Smooth muscle cell (in vitro differentiated cells): ENCODE measurements around the gene SUGCT. TPM values are rescaled to one million over a fixed set of nuclear protein-coding genes. Genes with fewer than 3 reads are reported as not detected.

Source experiments
- DNase-seq: peaks from one replicate; lab custom pipeline; 2025; ENCODE audit not compliant: unreplicated experiment; lab: John Stamatoyannopoulos, UW
- H2AFZ ChIP-seq: fragments of 200-600 bp; sonication (generic); 2 replicates; pipeline ENCODE4 v1.6.0; 2016; ENCODE audit warnings: antibody characterized with exemption, low read depth, mild to moderate bottlenecking
- H3F3A ChIP-seq: fragments of 200-600 bp; sonication (generic); 2 replicates; pipeline ENCODE4 v1.6.0; 2017; ENCODE audit warnings: antibody characterized with exemption, low read depth
- H3K27ac ChIP-seq: fragments of 200-600 bp; sonication (generic); 2 replicates; pipeline ENCODE4 v1.5.1; 2016; ENCODE audit warnings: low read depth, mild to moderate bottlenecking
- H3K27me3 ChIP-seq: fragments of 200-600 bp; sonication (generic); 2 replicates; pipeline ENCODE4 v1.6.1; 2016; ENCODE audit warnings: low read depth, mild to moderate bottlenecking
- H3K36me3 ChIP-seq: fragments of 200-600 bp; sonication (generic); 2 replicates; pipeline ENCODE4 v1.5.1; 2016; ENCODE audit warnings: low read depth
- H3K4me1 ChIP-seq: fragments of 200-600 bp; sonication (generic); 2 replicates; pipeline ENCODE4 v1.5.1; 2016; ENCODE audit warnings: low read depth
- H3K4me2 ChIP-seq: fragments of 200-600 bp; sonication (generic); 2 replicates; pipeline ENCODE4 v1.6.0; 2016; ENCODE audit warnings: mild to moderate bottlenecking
- H3K4me3 ChIP-seq: fragments of 200-600 bp; sonication (generic); 2 replicates; pipeline ENCODE4 v1.5.1; 2016; ENCODE audit warnings: mild to moderate bottlenecking
- H3K79me2 ChIP-seq: fragments of 200-600 bp; sonication (generic); 2 replicates; pipeline ENCODE4 v1.6.0; 2016; ENCODE audit warnings: low read depth, mild to moderate bottlenecking
- H3K9ac ChIP-seq: fragments of 200-600 bp; sonication (generic); 2 replicates; pipeline ENCODE4 v1.6.0; 2016; ENCODE audit warnings: low read depth
- H3K9me3 ChIP-seq: fragments of 200-600 bp; sonication (generic); replicated peaks from 2 replicates; pipeline ENCODE4 v1.5.1; 2016; ENCODE audit warnings: low read depth
- H4K20me1 ChIP-seq: fragments of 200-600 bp; sonication (generic); 2 replicates; pipeline ENCODE4 v1.6.0; 2016; ENCODE audit warnings: low read depth
- WGBS: methylation state at CpG from one replicate; pipeline ENCODE4 v1.1.7; 2016; ENCODE audit warnings: low lambda C conversion rate; 5-methylcytosine and 5-hydroxymethylcytosine counted together
- polyA plus RNA-seq: library from polyadenylated mRNA; unstranded; fragments of >200 nt; fragmentation: Nextera tagmentation; extraction: Ambion mirVana; gene quantifications from 2 replicates; pipeline ENCODE4 v1.2.1, GENCODE V29; 2016
- total RNA-seq: library from RNA; depleted of rRNA; stranded (reverse); fragments of >200 nt; gene quantifications from 2 replicates; pipeline ENCODE4 v1.2.3, GENCODE V29; 2014
- TF ChIP-seq, protein P1 (sequence below): fragments of 200-600 bp; sonication (generic); IDR thresholded peaks from 2 replicates; pipeline ENCODE4 v1.5.1; 2017; ENCODE audit warnings: borderline replicate concordance, mild to moderate bottlenecking, antibody characterized with exemption; ENCODE audit not compliant: insufficient read depth, poor library complexity, severe bottlenecking

Gene SUGCT
- total and polyA plus RNA-seq, 2 experiments from 2014 or later, result 16.9 to 65.8 TPM

DNA sequence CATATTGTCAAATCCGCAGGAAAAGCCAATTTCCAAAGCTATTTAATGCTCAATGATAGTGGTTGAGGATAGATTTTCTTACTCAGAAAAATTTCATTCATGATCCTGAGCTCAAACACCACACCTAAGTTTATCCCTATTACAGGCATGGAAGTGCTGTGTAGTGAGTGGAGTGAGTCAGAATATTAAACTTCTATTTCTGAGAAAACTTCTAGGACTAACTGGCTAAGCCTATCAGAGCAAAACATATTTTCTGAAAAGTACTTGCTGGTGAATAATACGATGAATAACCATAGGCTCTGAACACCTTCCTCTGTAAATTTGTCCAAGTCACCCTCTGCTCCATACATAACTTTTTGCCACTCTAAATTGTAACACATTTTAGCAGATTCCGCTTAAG is 221.5 kb downstream of the SUGCT start:
- Histone ChIP-seq H3F3A (no peaks in the 10 kb centered on the region), H3K9me3 (no peaks in the 10 kb centered on the region), H3K9ac (no peak overlapping the region), H3K27me3 (no peaks in the 10 kb centered on the region), H3K36me3 (no peaks in the 10 kb centered on the region), H4K20me1 (no peaks in the 10 kb centered on the region), H2AFZ (no peak overlapping the region), H3K4me3 (no peak overlapping the region), H3K27ac (peak overlapping the region; percentile 66), H3K4me2 (peak overlapping the region; percentile 32), H3K79me2 (no peaks in the 10 kb centered on the region), H3K4me1 (no peaks in the 10 kb centered on the region)
- DNase-seq, result no peak
- WGBS, result 81% methylated on average over 3 of the region's 3 CpGs
- TF ChIP-seq, protein P1, sequence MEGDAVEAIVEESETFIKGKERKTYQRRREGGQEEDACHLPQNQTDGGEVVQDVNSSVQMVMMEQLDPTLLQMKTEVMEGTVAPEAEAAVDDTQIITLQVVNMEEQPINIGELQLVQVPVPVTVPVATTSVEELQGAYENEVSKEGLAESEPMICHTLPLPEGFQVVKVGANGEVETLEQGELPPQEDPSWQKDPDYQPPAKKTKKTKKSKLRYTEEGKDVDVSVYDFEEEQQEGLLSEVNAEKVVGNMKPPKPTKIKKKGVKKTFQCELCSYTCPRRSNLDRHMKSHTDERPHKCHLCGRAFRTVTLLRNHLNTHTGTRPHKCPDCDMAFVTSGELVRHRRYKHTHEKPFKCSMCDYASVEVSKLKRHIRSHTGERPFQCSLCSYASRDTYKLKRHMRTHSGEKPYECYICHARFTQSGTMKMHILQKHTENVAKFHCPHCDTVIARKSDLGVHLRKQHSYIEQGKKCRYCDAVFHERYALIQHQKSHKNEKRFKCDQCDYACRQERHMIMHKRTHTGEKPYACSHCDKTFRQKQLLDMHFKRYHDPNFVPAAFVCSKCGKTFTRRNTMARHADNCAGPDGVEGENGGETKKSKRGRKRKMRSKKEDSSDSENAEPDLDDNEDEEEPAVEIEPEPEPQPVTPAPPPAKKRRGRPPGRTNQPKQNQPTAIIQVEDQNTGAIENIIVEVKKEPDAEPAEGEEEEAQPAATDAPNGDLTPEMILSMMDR, result no peak

DNA sequence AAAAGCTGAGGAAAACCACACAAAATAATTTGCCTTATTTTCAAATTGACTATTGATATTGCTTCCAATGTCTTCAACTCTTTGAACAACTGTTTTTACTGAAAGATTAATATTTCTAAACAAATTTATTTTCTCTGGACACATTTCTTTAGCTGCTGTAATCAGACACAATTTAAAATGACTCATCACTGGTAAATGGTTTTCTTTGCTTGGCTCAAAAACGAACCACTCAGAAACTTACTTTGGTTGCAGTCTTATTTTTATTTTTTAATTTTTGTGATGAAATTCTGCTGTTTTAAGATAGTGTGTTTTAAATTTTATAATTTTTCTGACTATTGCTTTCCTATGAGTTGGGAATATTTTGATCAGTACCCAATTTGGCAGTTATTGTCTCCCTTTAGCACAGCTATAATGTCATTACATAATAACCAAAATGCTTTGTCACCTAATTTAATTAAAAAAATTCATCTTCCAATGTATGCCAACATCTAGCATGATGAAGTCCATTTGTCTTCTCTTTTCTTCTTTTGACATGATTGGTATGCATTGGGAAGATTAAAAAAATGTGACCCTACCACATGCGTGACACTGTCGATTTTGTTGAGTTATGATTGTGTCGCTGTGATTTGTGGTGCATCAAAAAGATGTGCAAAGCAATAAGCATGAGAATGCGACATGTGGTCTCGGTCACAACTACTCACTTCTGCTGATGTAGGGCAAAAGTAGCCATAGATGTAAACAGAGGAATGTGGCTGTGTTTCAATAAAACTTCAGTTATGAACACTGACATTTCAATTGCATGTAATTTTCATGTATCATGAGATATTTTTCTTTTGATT is 222.3 kb downstream of the SUGCT start:
- WGBS, result 81% methylated on average over 6 of the region's 6 CpGs
- Histone ChIP-seq H3K4me2 (peak overlapping the region; percentile 32), H3K27me3 (no peaks in the 10 kb centered on the region), H3K27ac (peak overlapping the region; percentile 66), H3F3A (no peaks in the 10 kb centered on the region), H3K9ac (no peak overlapping the region), H3K4me3 (no peak overlapping the region), H3K9me3 (no peaks in the 10 kb centered on the region), H4K20me1 (no peaks in the 10 kb centered on the region), H2AFZ (no peak overlapping the region), H3K36me3 (no peaks in the 10 kb centered on the region), H3K4me1 (no peaks in the 10 kb centered on the region), H3K79me2 (no peaks in the 10 kb centered on the region)
- DNase-seq, result no peak
- TF ChIP-seq, protein P1, result no peak

DNA sequence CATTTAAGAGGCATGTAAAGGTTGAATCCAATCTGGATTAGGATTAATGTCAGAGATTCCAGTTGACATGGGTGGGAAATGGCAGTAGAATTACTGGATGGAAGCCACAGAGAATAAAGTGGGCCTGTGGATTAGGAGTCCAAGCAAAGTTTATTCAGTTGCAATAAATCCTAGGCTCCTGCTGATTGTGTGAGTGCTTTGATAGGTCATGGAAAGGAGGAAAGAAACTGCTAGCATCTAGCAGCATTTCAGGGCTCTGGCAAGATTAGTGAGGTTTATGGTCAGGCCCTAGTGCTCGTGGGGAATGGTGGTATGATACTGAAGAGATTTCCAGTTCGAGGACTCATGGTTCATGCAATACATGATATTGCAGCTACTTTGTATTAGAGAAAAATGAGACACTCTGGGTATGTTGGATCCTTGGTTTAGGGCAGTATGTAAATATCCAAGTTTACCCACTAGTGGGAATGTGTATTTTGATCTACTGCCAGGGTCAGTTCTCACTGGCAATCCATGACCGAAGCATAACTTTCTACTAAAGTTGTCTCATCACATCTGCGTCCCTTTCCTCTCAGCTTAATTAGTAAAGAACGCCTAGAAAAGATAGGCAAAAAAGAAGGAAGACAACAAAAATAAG is 235.0 kb downstream of the SUGCT start:
- no peak overlapping the region for H3K9ac ChIP-seq
- H3K36me3 ChIP-seq, result no peaks in the 10 kb centered on the region
- TF ChIP-seq, protein P1, result no peak
- no peaks in the 10 kb centered on the region for H3K4me1 ChIP-seq
- no peak overlapping the region for H2AFZ ChIP-seq
- H3K4me2 ChIP-seq, result no peak overlapping the region
- DNase-seq, result no peak
- 84% methylated on average over 5 of the region's 5 CpGs for WGBS
- no peak overlapping the region for H3K4me3 ChIP-seq
- H3K27ac ChIP-seq, result no peak overlapping the region
- peaks cover 5% of the 10 kb centered on the region for H3K27me3 ChIP-seq
- H3F3A ChIP-seq, result no peaks in the 10 kb centered on the region
- H3K9me3 ChIP-seq, result no peaks in the 10 kb centered on the region
- H4K20me1 ChIP-seq, result no peaks in the 10 kb centered on the region
- no peaks in the 10 kb centered on the region for H3K79me2 ChIP-seq
